Measurements from ENCODE around the gene SGCE.

DNA sequence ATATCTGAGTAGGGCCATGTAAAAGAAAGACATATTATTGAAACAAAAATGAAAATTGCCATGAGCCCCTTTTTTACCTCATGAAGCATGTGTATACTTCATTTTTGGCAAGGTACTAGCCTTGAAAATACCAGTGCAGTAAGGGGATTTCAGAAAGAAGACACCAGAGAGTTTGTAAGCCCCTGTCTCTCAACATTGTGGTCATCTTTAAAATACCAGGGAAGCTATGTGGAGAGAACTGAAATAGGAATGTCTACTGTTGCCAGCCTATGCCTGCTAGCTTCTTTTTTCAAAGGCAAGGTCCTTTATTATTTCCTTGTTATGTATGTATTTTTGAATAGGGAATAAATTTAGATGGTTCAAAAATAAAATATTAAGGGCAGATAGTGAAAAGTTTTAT is 88.5 kb downstream of the SGCE start:
- TF ChIP-seq, protein P1, sequence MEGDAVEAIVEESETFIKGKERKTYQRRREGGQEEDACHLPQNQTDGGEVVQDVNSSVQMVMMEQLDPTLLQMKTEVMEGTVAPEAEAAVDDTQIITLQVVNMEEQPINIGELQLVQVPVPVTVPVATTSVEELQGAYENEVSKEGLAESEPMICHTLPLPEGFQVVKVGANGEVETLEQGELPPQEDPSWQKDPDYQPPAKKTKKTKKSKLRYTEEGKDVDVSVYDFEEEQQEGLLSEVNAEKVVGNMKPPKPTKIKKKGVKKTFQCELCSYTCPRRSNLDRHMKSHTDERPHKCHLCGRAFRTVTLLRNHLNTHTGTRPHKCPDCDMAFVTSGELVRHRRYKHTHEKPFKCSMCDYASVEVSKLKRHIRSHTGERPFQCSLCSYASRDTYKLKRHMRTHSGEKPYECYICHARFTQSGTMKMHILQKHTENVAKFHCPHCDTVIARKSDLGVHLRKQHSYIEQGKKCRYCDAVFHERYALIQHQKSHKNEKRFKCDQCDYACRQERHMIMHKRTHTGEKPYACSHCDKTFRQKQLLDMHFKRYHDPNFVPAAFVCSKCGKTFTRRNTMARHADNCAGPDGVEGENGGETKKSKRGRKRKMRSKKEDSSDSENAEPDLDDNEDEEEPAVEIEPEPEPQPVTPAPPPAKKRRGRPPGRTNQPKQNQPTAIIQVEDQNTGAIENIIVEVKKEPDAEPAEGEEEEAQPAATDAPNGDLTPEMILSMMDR (IDR thresholded peaks at IDR 0.05) = no peak
- TF ChIP-seq EZH2 (IDR thresholded peaks at IDR 0.05; ENCODE audit: borderline replicate concordance, insufficient read depth, low read depth, low read length, poor library complexity, severe bottlenecking) = no peak
